ENCODE results near the gene SLC38A10.

- TF ChIP-seq RFX5 (IDR thresholded peaks at IDR 0.05; ENCODE audit: low read depth, low read length) (no peak), MXI1 (IDR thresholded peaks at IDR 0.05; ENCODE audit: borderline replicate concordance, low read depth, low read length) (no peak), CHD1 (IDR thresholded peaks at IDR 0.05; ENCODE audit: low read depth, low read length) (no peak)
- TF ChIP-seq, protein P1, sequence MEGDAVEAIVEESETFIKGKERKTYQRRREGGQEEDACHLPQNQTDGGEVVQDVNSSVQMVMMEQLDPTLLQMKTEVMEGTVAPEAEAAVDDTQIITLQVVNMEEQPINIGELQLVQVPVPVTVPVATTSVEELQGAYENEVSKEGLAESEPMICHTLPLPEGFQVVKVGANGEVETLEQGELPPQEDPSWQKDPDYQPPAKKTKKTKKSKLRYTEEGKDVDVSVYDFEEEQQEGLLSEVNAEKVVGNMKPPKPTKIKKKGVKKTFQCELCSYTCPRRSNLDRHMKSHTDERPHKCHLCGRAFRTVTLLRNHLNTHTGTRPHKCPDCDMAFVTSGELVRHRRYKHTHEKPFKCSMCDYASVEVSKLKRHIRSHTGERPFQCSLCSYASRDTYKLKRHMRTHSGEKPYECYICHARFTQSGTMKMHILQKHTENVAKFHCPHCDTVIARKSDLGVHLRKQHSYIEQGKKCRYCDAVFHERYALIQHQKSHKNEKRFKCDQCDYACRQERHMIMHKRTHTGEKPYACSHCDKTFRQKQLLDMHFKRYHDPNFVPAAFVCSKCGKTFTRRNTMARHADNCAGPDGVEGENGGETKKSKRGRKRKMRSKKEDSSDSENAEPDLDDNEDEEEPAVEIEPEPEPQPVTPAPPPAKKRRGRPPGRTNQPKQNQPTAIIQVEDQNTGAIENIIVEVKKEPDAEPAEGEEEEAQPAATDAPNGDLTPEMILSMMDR (conservative IDR thresholded peaks at IDR 0.05; ENCODE audit: low read depth, low read length), result no peak
Observed at GRCh38 chr17:81235822-81236740, 59.0 kb downstream of the SLC38A10 start.

Measured in IMR-90 (cell line).